ENCODE data around the gene DLG1.
"Not testable (repeated sequence)": the region's sequence is repeated elsewhere in the genome, so short reads cannot be mapped to it uniquely, and the experiment has no call there.

Gene DLG1

GRCh38 chr3:197206913-197207312 lies 91.5 kb downstream of the DLG1 start:
- DNase-seq = no peak

GRCh38 chr3:197205675-197206074 lies 92.7 kb downstream of the DLG1 start:
- DNase-seq = no peak

GRCh38 chr3:197205265-197205664 lies 93.1 kb downstream of the DLG1 start:
- DNase-seq = no peak

- DNase-seq = no peak
Measured at GRCh38 chr3:197204736-197205135, 93.7 kb downstream of the DLG1 start.

- DNase-seq = no peak
Measured at GRCh38 chr3:197203714-197204146, 94.7 kb downstream of the DLG1 start.

- no peak for DNase-seq
Measured at GRCh38 chr3:197202694-197203093, 95.7 kb downstream of the DLG1 start.

- no peak for DNase-seq
Measured at GRCh38 chr3:197201791-197202452, 96.5 kb downstream of the DLG1 start.

- DNase-seq = not testable (repeated sequence)
Measured at GRCh38 chr3:197200856-197201255, 97.6 kb downstream of the DLG1 start.

GRCh38 chr3:197197334-197197733 lies 101.1 kb downstream of the DLG1 start:
- no peak for DNase-seq

- DNase-seq = no peak
Measured at GRCh38 chr3:197196192-197196591, 102.2 kb downstream of the DLG1 start.

GRCh38 chr3:197195326-197195725 lies 103.1 kb downstream of the DLG1 start:
- no peak for DNase-seq

GRCh38 chr3:197193759-197194158 lies 104.7 kb downstream of the DLG1 start:
- DNase-seq = not testable (repeated sequence)

- DNase-seq = no peak
Measured at GRCh38 chr3:197191897-197192296, 106.5 kb downstream of the DLG1 start.

- no peak for DNase-seq
Measured at GRCh38 chr3:197189623-197190022, 108.8 kb downstream of the DLG1 start.

GRCh38 chr3:197188963-197189362 lies 109.4 kb downstream of the DLG1 start:
- no peak for DNase-seq

- peak; percentile 47 for DNase-seq
Measured at GRCh38 chr3:197186887-197187588, 111.4 kb downstream of the DLG1 start.

GRCh38 chr3:197183582-197183981 lies 114.8 kb downstream of the DLG1 start:
- peak; percentile 80 for DNase-seq

- DNase-seq = no peak
Measured at GRCh38 chr3:197181741-197182140, 116.7 kb downstream of the DLG1 start.

- no peak for DNase-seq
Measured at GRCh38 chr3:197178998-197179397, 119.4 kb downstream of the DLG1 start.

- DNase-seq = no peak
Measured at GRCh38 chr3:197175503-197175902, 122.9 kb downstream of the DLG1 start.

GRCh38 chr3:197174927-197175326 lies 123.5 kb downstream of the DLG1 start:
- DNase-seq = no peak

- no peak for DNase-seq
Measured at GRCh38 chr3:197173620-197174019, 124.8 kb downstream of the DLG1 start.

GRCh38 chr3:197171481-197172067 lies 126.8 kb downstream of the DLG1 start:
- no peak for DNase-seq

- DNase-seq = no peak
Measured at GRCh38 chr3:197169028-197169427, 129.4 kb downstream of the DLG1 start.
